Measurements from ENCODE around the gene IRX2. TPM values are rescaled to one million over a fixed set of nuclear protein-coding genes. Genes with fewer than 3 reads are reported as not detected.

Gene IRX2
- total RNA-seq, 1 experiment from 2014 or later, result 0.10 TPM

GRCh38 chr5:2709976-2710689, 41.3 kb downstream of the IRX2 start:
- intact Hi-C loops (cut with micrococcal nuclease; ENCODE audit: unreplicated experiment), result no loop called here
- ATAC-seq (no peak), DNase-seq (ENCODE audit: low read depth, low spot score) (no peak)
- POLR2A ChIA-PET, result no interaction called here
- Histone ChIP-seq H3K27me3 (ENCODE audit: control insufficient read depth, insufficient read depth, low read length) (peaks cover 4% of the 10 kb centered on the region; the same call in 1 of the 2 replicates), H3K4me1 (ENCODE audit: control insufficient read depth, insufficient read depth, low read length) (no peaks in the 10 kb centered on the region), H3K36me3 (ENCODE audit: control insufficient read depth, insufficient read depth, low read length) (no peaks in the 10 kb centered on the region), H3K9me3 (ENCODE audit: control insufficient read depth, insufficient read depth, low read depth, low read length) (no peaks in the 10 kb centered on the region), H3K27ac (ENCODE audit: low read length) (no peak overlapping the region), H3K4me3 (ENCODE audit: low read depth in 2 of 2, low read length in 2 of 2) (no peak overlapping the region)
- in situ Hi-C loops (cut with HindIII; ENCODE audit: low pct_unique_long_range_greater_than_20kb, low sequenced_read_pairs), result no loop called here
- no TSS peak for BruUV-seq (replicated peaks)
- TF ChIP-seq SIN3A (IDR thresholded peaks at IDR 0.05; ENCODE audit: borderline replicate concordance, insufficient read depth, low read depth, low read length) (no peak), CTCF (IDR thresholded peaks at IDR 0.05) (no peak), REST (IDR thresholded peaks at IDR 0.05; ENCODE audit: insufficient read depth in 1 of 2, low read depth in 2 of 2, low read length in 1 of 2) (no peak), POLR2AphosphoS5 (IDR thresholded peaks at IDR 0.05; ENCODE audit: low read depth, low read length) (no peak), TCF7L2 (IDR thresholded peaks at IDR 0.05; ENCODE audit: low read depth, low read length) (no peak)
- CTCF ChIA-PET, result interaction anchor here (0.5 kb wide), 1 partner anchor 13 kb away, joined by 3 read pairs; no protein-coding TSS in a partner anchor

GRCh38 chr5:2708751-2709150, 42.7 kb downstream of the IRX2 start:
- DNase-seq (ENCODE audit: low read depth, low spot score) (no peak), ATAC-seq (no peak)
- Histone ChIP-seq H3K27ac (ENCODE audit: low read length) (no peak overlapping the region), H3K36me3 (ENCODE audit: control insufficient read depth, insufficient read depth, low read length) (no peaks in the 10 kb centered on the region), H3K4me3 (ENCODE audit: low read depth in 2 of 2, low read length in 2 of 2) (no peak overlapping the region), H3K4me1 (ENCODE audit: control insufficient read depth, insufficient read depth, low read length) (no peaks in the 10 kb centered on the region), H3K9me3 (ENCODE audit: control insufficient read depth, insufficient read depth, low read depth, low read length) (no peaks in the 10 kb centered on the region), H3K27me3 (ENCODE audit: control insufficient read depth, insufficient read depth, low read length) (peaks cover 4% of the 10 kb centered on the region; the same call in 1 of the 2 replicates)
- POLR2A ChIA-PET, result no interaction called here
- TF ChIP-seq CTCF (IDR thresholded peaks at IDR 0.05) (no peak), SIN3A (IDR thresholded peaks at IDR 0.05; ENCODE audit: borderline replicate concordance, insufficient read depth, low read depth, low read length) (no peak), TCF7L2 (IDR thresholded peaks at IDR 0.05; ENCODE audit: low read depth, low read length) (no peak), POLR2AphosphoS5 (IDR thresholded peaks at IDR 0.05; ENCODE audit: low read depth, low read length) (no peak), REST (IDR thresholded peaks at IDR 0.05; ENCODE audit: insufficient read depth in 1 of 2, low read depth in 2 of 2, low read length in 1 of 2) (no peak)
- no TSS peak for BruUV-seq (replicated peaks)
- intact Hi-C loops (cut with micrococcal nuclease; ENCODE audit: unreplicated experiment) (no loop called here), in situ Hi-C loops (cut with HindIII; ENCODE audit: low pct_unique_long_range_greater_than_20kb, low sequenced_read_pairs) (no loop called here)
- CTCF ChIA-PET, result no interaction called here
